Naive thymus-derived CD8-positive, alpha-beta T cell (primary cell): ENCODE results near the gene PIGM. TPM values are rescaled to one million over a fixed set of nuclear protein-coding genes. Genes with fewer than 3 reads are reported as not detected.

Experiments
- ATAC-seq, 2 donors: fragments of 150-1000 bp; cut with Tn5 transposase in 1 of 2; sonication (Bioruptor Pico), chemical (Tn5 transposase) in 1 of 2; 1 replicate in 1 of 2; 2 replicates in 1 of 2; pipeline ENCODE4 v1.10.0; 2021; ENCODE audit warnings: mild to moderate bottlenecking in 2 of 2, moderate library complexity in 2 of 2
- POLR2A ChIA-PET: fragments of 350-600 bp; sonication (Branson Sonifier 250); formaldehyde crosslinking; loops from one replicate; lab custom pipeline; 2021; ENCODE audit warnings: antibody characterized with exemption; lab: Charles Lee
- DNase-seq, 10 donors: peaks; one replicate each; pipeline versions ENCODE4 v3.0.0 to v3.0.0-alpha.2; 2020 to 2022
- H3K27ac Mint-ChIP-seq, 10 donors: one replicate each; pipeline ENCODE4 v1.8.0; 2020 to 2022; ENCODE audit warnings: mild to moderate bottlenecking in 10 of 10, mixed read lengths in 10 of 10, moderate library complexity in 4 of 10, inconsistent platforms in 1 of 10
- H3K27me3 Mint-ChIP-seq, 5 donors: one replicate each; pipeline ENCODE4 v1.8.0; 2021 to 2022; ENCODE audit warnings: mixed read lengths in 5 of 5
- H3K36me3 Mint-ChIP-seq, 3 donors: one replicate each; pipeline ENCODE4 v1.8.0; 2020 to 2022; ENCODE audit warnings: mixed read lengths in 3 of 3, mild to moderate bottlenecking in 2 of 3, inconsistent platforms in 1 of 3
- H3K4me1 Mint-ChIP-seq, 4 donors: one replicate each; pipeline ENCODE4 v1.8.0; 2021 to 2022; ENCODE audit warnings: mixed read lengths in 4 of 4
- H3K4me3 Mint-ChIP-seq, 10 donors: one replicate each; pipeline ENCODE4 v1.8.0; 2020 to 2022; ENCODE audit warnings: mild to moderate bottlenecking in 10 of 10, mixed read lengths in 10 of 10, moderate library complexity in 6 of 10, inconsistent platforms in 1 of 10
- H3K9me3 Mint-ChIP-seq, 9 donors: one replicate each; pipeline ENCODE4 v1.8.0; 2020 to 2022; ENCODE audit warnings: mixed read lengths in 9 of 9, mild to moderate bottlenecking in 3 of 9, inconsistent platforms in 1 of 9, moderate library complexity in 1 of 9
- polyA plus RNA-seq, 3 donors: library from polyadenylated mRNA; unstranded; fragments of 300-500 nt; fragmentation: Illumina TruSeq; gene quantifications; one replicate each; pipeline ENCODE4 v1.2.3, GENCODE V29; 2021
- total RNA-seq, 8 experiments: library from RNA in 2 of 8; stranded (reverse) in 2 of 8; gene quantifications; one replicate each; pipeline ENCODE4 v1.2.3 and lab custom pipeline; 2021 to 2026

Gene PIGM
- total and polyA plus RNA-seq, 5 experiments from 2014 or later = 3.3 to 9.7 (median 4.0) TPM

DNA sequence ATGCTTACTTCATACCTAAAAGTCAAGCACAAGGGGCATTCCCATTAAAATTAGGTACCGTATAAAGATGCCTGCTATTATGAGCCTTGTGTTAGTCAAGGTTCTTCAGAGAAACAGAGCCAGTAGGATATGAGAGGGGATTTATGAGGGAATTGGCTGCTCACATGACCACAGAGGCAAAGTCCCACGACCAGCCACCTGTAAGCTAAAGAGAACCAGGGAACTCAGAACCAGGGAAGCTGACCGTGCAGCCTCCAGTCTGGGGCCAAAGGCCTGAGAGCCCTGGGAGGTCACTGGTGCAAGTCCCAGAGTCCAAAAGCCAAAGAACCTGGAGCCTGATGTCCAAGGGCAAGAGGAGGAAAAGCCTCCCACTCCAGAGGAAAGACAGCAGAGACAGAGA, 20.0 kb downstream of the PIGM start:
- H3K9me3 Mint-ChIP-seq = no peaks in the 10 kb centered on the region
- POLR2A ChIA-PET = no interaction called here
- no peak overlapping the region for H3K4me3 Mint-ChIP-seq
- no peaks in the 10 kb centered on the region for H3K4me1 Mint-ChIP-seq
- H3K36me3 Mint-ChIP-seq = no peaks in the 10 kb centered on the region
- no peak for ATAC-seq
- no peak for DNase-seq
- no peak overlapping the region for H3K27ac Mint-ChIP-seq
- peaks cover 5 to 18% (median 5%) of the 10 kb centered on the region in 5 donors for H3K27me3 Mint-ChIP-seq

DNA sequence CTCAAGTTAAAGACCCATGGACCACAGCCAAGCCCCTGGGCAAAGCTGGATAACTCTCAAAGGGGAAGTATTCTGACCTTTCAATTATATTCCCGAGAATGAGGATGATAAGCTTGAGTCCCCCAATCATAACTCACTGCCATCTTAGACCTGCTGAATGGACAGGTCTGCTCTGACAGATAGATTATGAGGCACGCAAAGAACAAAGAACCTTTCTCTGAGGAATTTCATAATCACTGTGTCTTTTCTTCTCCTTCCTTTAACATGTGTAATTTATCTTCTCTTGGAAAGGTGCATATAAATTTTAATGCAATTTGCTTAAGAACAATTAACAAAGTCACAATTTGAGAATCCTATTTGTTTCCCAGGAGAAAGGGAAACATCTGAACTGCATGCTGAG, 22.0 kb downstream of the PIGM start:
- peaks cover 3 to 17% (median 5%) of the 10 kb centered on the region in 5 donors for H3K27me3 Mint-ChIP-seq
- ATAC-seq (no peak), DNase-seq (no peak)
- no peak overlapping the region for H3K27ac Mint-ChIP-seq
- POLR2A ChIA-PET = no interaction called here
- no peak overlapping the region for H3K4me3 Mint-ChIP-seq
- H3K9me3 Mint-ChIP-seq = no peaks in the 10 kb centered on the region
- no peaks in the 10 kb centered on the region for H3K36me3 Mint-ChIP-seq
- H3K4me1 Mint-ChIP-seq = no peaks in the 10 kb centered on the region

DNA sequence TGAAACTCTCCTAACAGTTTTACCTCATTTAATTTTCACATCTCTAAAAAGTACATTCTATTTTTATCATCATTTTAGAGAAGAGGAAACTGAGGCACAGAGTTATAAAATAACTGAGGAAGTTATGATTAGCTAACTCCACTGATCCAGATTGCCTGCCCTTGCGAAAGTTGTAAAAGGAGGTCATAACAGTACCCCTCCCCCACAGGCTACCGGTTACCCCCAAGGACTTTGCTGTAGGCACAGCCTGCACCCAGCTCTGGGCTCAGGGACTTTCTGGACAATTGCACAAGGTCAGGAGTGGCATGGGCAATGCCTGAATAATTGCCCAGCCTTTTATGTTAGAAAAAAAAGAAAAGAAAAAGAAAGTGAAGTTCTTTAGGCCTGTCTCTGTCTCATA, 22.7 kb downstream of the PIGM start:
- Mint-ChIP-seq H3K9me3 (no peaks in the 10 kb centered on the region), H3K4me3 (no peak overlapping the region), H3K36me3 (no peaks in the 10 kb centered on the region), H3K4me1 (no peaks in the 10 kb centered on the region), H3K27ac (no peak overlapping the region), H3K27me3 (peaks cover 3 to 17% (median 5%) of the 10 kb centered on the region in 5 donors)
- ATAC-seq = no peak
- POLR2A ChIA-PET = no interaction called here
- no peak for DNase-seq

DNA sequence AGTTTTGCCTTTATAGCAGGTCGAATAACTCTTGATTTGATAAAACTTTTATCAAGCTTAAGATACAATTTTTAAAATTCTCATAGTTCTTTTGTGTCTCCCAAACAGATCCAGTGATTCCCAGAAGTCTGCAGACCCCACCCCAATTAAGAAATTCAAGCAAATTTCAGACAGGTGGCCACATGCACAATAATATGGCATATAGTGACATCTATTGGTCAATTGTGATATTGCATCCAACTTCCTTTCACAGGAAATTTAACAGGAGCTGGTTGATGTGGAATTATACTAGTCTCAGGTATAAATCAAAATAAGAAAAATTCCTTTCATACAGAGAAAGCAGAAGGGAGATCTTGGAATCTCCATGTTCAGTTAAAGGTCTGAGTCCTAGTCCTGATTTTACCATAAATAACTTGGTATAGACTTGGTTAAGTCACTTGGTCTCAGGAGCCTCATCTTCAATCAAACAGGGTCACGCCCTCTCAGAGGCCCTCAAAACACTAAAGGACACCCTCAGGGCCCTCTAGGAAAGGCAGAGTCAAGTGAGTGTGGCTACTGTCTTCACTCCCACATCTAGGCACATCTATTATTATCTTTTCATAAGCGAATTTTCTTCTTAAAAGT, 24.1 kb downstream of the PIGM start:
- Mint-ChIP-seq H3K27me3 (peaks cover 0 to 13% (median 5%) of the 10 kb centered on the region in 5 donors), H3K27ac (no peak overlapping the region), H3K4me1 (no peaks in the 10 kb centered on the region), H3K4me3 (no peak overlapping the region), H3K9me3 (no peaks in the 10 kb centered on the region), H3K36me3 (no peaks in the 10 kb centered on the region)
- DNase-seq (peak in 3 of 10 donors; percentile 47 to 58 (median 49)), ATAC-seq (no peak)
- POLR2A ChIA-PET = interaction anchor here (1.5 kb wide), 1 partner anchor 82 kb away, joined by 4 read pairs; the partner anchor contains the start of gene TAGLN2

DNA sequence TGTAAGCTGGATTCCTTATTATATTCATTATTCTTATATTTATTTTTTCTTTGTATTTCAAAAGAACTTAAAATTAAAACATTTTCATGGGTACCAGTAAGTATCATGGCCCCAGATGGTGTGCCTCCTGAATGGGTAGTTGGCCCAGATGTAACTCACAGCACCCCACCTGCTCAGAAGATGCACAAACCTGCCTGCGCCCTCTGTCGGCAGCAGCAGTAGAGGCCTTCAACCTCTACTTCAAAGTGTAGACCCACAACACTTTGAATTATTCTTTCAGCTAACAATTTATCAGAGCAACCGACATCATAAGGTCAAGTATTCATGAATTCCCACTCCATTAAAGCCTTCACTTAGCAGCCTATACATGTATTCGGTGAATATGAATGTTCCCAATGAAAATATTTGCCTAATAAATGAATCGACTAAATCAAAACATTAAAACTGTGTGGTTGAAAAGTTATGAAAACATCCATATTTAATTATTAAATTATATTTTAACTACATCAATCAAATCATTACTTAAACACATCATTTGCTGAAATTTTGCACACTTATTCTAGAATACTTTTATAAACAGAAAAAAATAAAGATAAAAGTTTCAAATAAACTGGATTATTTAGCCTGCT, 25.4 kb downstream of the PIGM start:
- DNase-seq = peak; percentile 53 to 87 (median 64)
- Mint-ChIP-seq H3K4me1 (no peaks in the 10 kb centered on the region), H3K27me3 (peaks cover 0 to 11% (median 5%) of the 10 kb centered on the region in 5 donors), H3K4me3 (no peak overlapping the region), H3K9me3 (no peaks in the 10 kb centered on the region), H3K36me3 (no peaks in the 10 kb centered on the region), H3K27ac (no peak overlapping the region)
- POLR2A ChIA-PET = interaction anchor here (1.5 kb wide), 1 partner anchor 81 kb away, joined by 4 read pairs; the partner anchor contains the start of gene TAGLN2
- peak; percentile 94 to 99 for ATAC-seq

DNA sequence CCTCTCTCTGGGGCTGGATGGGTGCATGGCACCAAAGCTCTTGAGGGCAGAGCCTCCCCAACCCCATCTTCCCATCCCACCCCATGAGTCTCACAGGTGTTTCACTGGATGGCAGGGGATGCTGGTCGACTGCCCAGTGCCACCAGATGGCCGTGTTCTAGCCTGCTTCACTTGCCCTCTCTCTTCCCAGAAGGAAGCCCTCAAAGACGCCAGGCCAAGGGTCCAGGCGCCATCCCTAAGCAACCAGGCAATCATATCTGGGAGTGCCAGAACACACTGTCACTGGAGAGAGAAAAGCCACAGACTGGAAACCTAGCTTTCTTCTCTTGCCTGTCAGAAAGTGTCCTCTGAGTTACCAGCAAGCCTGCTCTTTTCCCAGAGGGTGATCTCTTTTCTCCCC, 26.7 kb downstream of the PIGM start:
- Mint-ChIP-seq H3K27me3 (peaks cover 0 to 13% (median 3%) of the 10 kb centered on the region in 5 donors), H3K4me1 (no peaks in the 10 kb centered on the region), H3K27ac (no peak overlapping the region), H3K4me3 (no peak overlapping the region), H3K9me3 (no peaks in the 10 kb centered on the region), H3K36me3 (no peaks in the 10 kb centered on the region)
- POLR2A ChIA-PET = no interaction called here
- ATAC-seq (no peak), DNase-seq (no peak)

DNA sequence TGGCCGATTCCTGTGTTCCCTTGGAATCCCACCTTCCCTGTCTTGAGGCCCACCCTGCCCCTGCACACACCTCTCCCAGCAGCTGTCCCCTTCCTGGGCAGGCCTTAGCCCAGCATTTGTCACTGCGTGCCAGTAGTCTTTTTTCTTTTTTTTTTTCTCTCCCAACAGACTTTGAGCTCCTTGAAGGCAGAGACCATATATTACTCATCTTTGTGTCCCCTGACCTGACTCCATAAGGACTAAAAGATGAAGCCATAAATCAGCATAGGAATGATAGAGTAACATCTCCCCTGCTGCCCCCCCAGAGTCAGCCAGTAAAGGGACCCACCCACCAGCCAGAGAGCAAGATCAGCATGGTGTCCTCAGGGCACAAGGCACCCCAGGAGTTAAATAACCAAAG, 27.4 kb downstream of the PIGM start:
- H3K36me3 Mint-ChIP-seq = no peaks in the 10 kb centered on the region
- H3K4me1 Mint-ChIP-seq = no peaks in the 10 kb centered on the region
- ATAC-seq (no peak), DNase-seq (no peak)
- H3K9me3 Mint-ChIP-seq = no peaks in the 10 kb centered on the region
- H3K4me3 Mint-ChIP-seq = no peak overlapping the region
- peaks cover 0 to 11% (median 2%) of the 10 kb centered on the region in 5 donors for H3K27me3 Mint-ChIP-seq
- POLR2A ChIA-PET = no interaction called here
- no peak overlapping the region for H3K27ac Mint-ChIP-seq

DNA sequence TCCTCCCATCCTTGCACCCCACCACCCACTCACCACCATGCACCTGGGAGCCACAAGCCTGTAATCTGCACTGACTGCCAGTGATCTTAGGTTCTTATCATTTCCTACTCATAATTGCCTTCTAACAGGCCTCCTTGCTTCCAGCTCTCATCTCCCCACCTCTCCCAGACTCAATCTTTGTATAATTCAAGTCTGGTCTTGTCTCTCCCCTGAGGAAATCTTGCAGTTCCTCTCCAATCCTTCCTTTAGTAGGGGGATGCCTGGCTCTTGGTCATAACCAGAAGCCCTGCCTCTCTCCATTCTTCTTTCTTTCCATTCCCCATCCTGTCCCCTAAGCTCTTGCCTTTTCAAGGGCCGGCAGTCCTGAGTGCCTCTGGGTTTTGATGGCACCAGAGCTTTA, 27.8 kb downstream of the PIGM start:
- Mint-ChIP-seq H3K4me3 (no peak overlapping the region), H3K27ac (no peak overlapping the region), H3K9me3 (no peaks in the 10 kb centered on the region), H3K4me1 (no peaks in the 10 kb centered on the region), H3K36me3 (no peaks in the 10 kb centered on the region), H3K27me3 (peaks cover 0 to 11% (median 2%) of the 10 kb centered on the region in 5 donors)
- POLR2A ChIA-PET = no interaction called here
- no peak for ATAC-seq
- no peak for DNase-seq

DNA sequence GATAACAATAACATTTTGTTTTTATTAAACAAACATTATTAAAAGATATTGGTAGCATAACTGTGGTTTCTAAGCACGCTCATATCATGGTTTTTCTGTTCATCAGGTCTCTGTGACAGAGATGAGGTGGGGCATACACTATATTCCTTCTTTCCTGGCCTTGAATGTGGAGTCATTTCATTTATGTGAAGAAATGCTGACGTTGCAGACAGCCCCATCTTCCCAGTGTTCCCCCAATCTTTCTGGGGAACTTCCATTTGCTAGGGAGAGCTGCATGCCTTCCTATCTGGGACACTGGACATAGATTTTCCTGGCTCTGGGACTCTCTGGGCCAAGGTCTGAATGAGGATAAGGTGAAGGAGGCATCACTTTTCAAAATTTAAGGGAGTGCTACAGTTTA, 30.4 kb downstream of the PIGM start:
- no peaks in the 10 kb centered on the region for H3K9me3 Mint-ChIP-seq
- no peak overlapping the region for H3K27ac Mint-ChIP-seq
- H3K27me3 Mint-ChIP-seq = peaks cover 0 to 10% (median 2%) of the 10 kb centered on the region in 5 donors
- ATAC-seq (no peak), DNase-seq (no peak)
- no peaks in the 10 kb centered on the region for H3K4me1 Mint-ChIP-seq
- no peaks in the 10 kb centered on the region for H3K36me3 Mint-ChIP-seq
- no peak overlapping the region for H3K4me3 Mint-ChIP-seq
- POLR2A ChIA-PET = no interaction called here

DNA sequence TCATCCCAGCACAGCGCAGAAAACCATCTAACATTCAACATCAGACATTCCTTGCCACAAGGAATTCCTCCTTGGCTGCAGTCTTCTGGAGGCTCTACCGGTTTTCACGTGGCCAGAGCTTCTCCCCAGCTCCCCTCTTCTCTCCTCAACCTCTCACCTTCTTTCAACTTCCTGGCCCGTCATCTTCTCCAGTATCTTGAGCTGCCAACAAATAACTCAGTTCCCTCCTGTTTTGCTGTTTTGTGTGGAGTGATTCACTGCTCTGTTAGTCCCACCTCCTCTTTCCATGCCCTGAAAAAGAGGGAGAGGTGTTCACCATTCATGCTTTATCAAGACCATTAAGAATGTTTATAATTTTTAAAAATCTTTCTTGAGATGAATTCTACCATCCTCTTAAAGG, 32.6 kb downstream of the PIGM start:
- ATAC-seq = no peak
- H3K27ac Mint-ChIP-seq = no peak overlapping the region
- DNase-seq = no peak
- POLR2A ChIA-PET = no interaction called here
- H3K36me3 Mint-ChIP-seq = no peaks in the 10 kb centered on the region
- no peak overlapping the region for H3K4me3 Mint-ChIP-seq
- no peaks in the 10 kb centered on the region for H3K4me1 Mint-ChIP-seq
- H3K27me3 Mint-ChIP-seq = peaks cover 0 to 12% (median 3%) of the 10 kb centered on the region in 5 donors
- H3K9me3 Mint-ChIP-seq = no peaks in the 10 kb centered on the region

DNA sequence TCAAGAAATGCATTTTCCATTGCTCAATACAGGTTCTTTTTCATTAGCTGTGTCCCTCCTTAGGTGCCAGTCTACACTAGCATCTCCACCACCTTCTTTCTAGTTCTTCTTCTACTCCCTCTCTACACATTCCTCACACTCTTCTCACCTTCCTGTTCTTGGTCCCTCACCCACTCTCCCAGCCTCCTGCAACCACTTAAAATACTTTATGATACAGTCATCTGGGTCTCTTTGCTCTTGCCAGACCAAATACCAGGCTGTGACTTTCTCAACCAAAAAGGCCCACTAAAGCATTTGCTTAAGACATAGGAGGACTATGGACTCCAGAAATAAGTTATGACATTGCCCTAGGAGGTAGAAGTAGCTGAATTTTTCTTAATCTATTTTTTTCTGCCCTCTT, 35.1 kb downstream of the PIGM start:
- ATAC-seq = no peak
- no peaks in the 10 kb centered on the region for H3K36me3 Mint-ChIP-seq
- POLR2A ChIA-PET = no interaction called here
- no peak overlapping the region for H3K4me3 Mint-ChIP-seq
- peaks cover 0 to 13% (median 5%) of the 10 kb centered on the region in 5 donors for H3K27me3 Mint-ChIP-seq
- no peak for DNase-seq
- peak overlapping the region in 1 of 10 donors; percentile 1 for H3K27ac Mint-ChIP-seq
- H3K4me1 Mint-ChIP-seq = peaks cover 1 to 3% (median 2%) of the 10 kb centered on the region in 4 donors
- H3K9me3 Mint-ChIP-seq = no peaks in the 10 kb centered on the region

DNA sequence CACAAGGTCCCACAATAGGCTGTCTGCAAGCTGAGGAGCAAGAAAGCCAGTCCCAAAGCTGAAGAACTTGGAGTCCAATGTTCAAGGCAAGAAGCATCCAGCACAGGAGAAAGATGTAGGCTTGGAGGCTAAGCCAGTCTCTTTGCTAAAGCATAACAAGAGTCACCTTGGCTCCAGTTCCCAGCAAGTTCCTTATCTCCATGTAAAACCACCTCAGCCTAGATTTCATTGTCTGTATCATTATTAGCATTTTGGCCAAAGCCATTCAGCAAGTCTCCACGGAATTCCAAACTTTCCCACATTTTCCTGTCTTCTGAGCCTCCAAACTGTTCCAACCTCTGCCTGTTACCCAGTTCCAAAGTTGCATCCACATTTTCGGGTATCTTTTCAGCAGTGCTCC, 36.9 kb downstream of the PIGM start:
- Mint-ChIP-seq H3K4me3 (no peak overlapping the region), H3K27me3 (peaks cover 0 to 12% (median 5%) of the 10 kb centered on the region in 5 donors), H3K27ac (no peak overlapping the region), H3K4me1 (peaks cover 3 to 6% (median 5%) of the 10 kb centered on the region in 4 donors), H3K36me3 (no peaks in the 10 kb centered on the region), H3K9me3 (no peaks in the 10 kb centered on the region)
- POLR2A ChIA-PET = no interaction called here
- ATAC-seq = no peak
- no peak for DNase-seq

DNA sequence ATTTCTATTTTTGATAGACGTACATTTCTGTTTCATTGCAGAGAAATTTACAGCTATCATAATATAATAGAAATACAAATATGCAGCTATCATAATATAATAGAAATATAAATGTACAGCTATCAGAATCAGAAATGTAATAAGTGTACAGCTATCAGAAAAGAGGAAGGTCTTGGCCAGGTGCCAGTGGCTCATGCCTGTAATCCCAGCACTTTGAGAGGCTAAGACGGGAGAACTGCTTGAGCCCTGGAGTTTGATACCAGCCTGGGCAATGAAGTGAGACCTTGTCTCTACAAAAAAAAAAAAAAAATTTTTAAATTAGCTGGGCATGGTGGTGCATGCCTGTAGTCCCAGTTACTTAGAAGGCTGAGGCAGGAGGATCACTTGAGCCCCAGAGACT, 37.9 kb downstream of the PIGM start:
- H3K4me1 Mint-ChIP-seq = peaks cover 3 to 6% (median 5%) of the 10 kb centered on the region in 4 donors
- peaks cover 0 to 16% (median 5%) of the 10 kb centered on the region in 5 donors for H3K27me3 Mint-ChIP-seq
- no peak overlapping the region for H3K27ac Mint-ChIP-seq
- H3K36me3 Mint-ChIP-seq = no peaks in the 10 kb centered on the region
- H3K4me3 Mint-ChIP-seq = no peak overlapping the region
- DNase-seq = no peak
- POLR2A ChIA-PET = interaction anchor here (0.7 kb wide), 1 partner anchor 400 kb away, joined by 5 read pairs; no protein-coding TSS in a partner anchor
- no peak for ATAC-seq
- H3K9me3 Mint-ChIP-seq = no peaks in the 10 kb centered on the region
